PFSK-1 (cell line): ENCODE measurements around the gene AUTS2.

Source experiments
- FOXP2 ChIP-seq: optimal IDR thresholded peaks from 2 replicates; pipeline ENCODE3; 2011; ENCODE audit warnings: borderline replicate concordance, control low read depth, inconsistent platforms; ENCODE audit not compliant: insufficient read depth; ENCODE audit errors: extremely low read length, extremely low read depth
- POLR2AphosphoS5 ChIP-seq: IDR thresholded peaks from 2 replicates; pipeline ENCODE4 v1.6.1; 2012; ENCODE audit warnings: low read depth, mild to moderate bottlenecking, control low read depth, low read length, moderate library complexity
- REST ChIP-seq, 2 experiments: IDR thresholded peaks; 2 replicates each; pipeline versions ENCODE4 v1.6.1 to v1.8.0; 2011 to 2012; ENCODE audit warnings: low read depth in 2 of 2, low read length in 2 of 2, control low read depth in 1 of 2, inconsistent platforms in 1 of 2, mild to moderate bottlenecking in 1 of 2, moderate library complexity in 1 of 2; ENCODE audit not compliant: insufficient read depth in 1 of 2
- SIN3A ChIP-seq: IDR thresholded peaks from 2 replicates; pipeline ENCODE4 v1.6.1; 2012; ENCODE audit warnings: mild to moderate bottlenecking, low read length, moderate library complexity, borderline replicate concordance; ENCODE audit not compliant: insufficient read depth
- TAF1 ChIP-seq: IDR thresholded peaks from 2 replicates; pipeline ENCODE4 v1.6.1; 2012; ENCODE audit warnings: low read length, control low read depth, borderline replicate concordance; ENCODE audit not compliant: insufficient read depth

The AUTS2 gene

GRCh38 chr7:69947998-69948397, 349.7 kb downstream of the AUTS2 start:
- TF ChIP-seq TAF1 (no peak), FOXP2 (no peak), SIN3A (no peak)

GRCh38 chr7:69949122-69949521, 350.8 kb downstream of the AUTS2 start:
- no peak for TF ChIP-seq TAF1
- TF ChIP-seq POLR2AphosphoS5 = no peak
- no peak for TF ChIP-seq SIN3A
- TF ChIP-seq REST (IDR thresholded peaks at IDR 0.05; ENCODE audit: insufficient read depth in 1 of 2, low read depth in 2 of 2, low read length in 2 of 2) = no peak
- TF ChIP-seq FOXP2 = no peak

- no peak for TF ChIP-seq SIN3A
- no peak for TF ChIP-seq POLR2AphosphoS5
- no peak for TF ChIP-seq FOXP2
- TF ChIP-seq REST (IDR thresholded peaks at IDR 0.05; ENCODE audit: insufficient read depth in 1 of 2, low read depth in 2 of 2, low read length in 2 of 2) = no peak
- TF ChIP-seq TAF1 = no peak
These were observed 353.2 kb downstream of the AUTS2 start for GRCh38 chr7:69951458-69951857.

GRCh38 chr7:69953136-69954067, 355.1 kb downstream of the AUTS2 start:
- TF ChIP-seq REST (IDR thresholded peaks at IDR 0.05; ENCODE audit: insufficient read depth in 1 of 2, low read depth in 2 of 2, low read length in 2 of 2) = no peak
- TF ChIP-seq POLR2AphosphoS5 = no peak
- TF ChIP-seq TAF1 = no peak
- no peak for TF ChIP-seq SIN3A
- TF ChIP-seq FOXP2 = no peak

- no peak for TF ChIP-seq FOXP2
- no peak for TF ChIP-seq SIN3A
These were observed 358.3 kb downstream of the AUTS2 start for GRCh38 chr7:69956541-69956940.

- TF ChIP-seq FOXP2 (no peak), TAF1 (no peak), REST (IDR thresholded peaks at IDR 0.05; ENCODE audit: insufficient read depth in 1 of 2, low read depth in 2 of 2, low read length in 2 of 2) (no peak), POLR2AphosphoS5 (no peak), SIN3A (no peak)
These were observed 359.4 kb downstream of the AUTS2 start for GRCh38 chr7:69957661-69958060.
